Measurements from ENCODE around the gene RAX2.

RAX2 gene

GRCh38 chr19:3790941-3791340 lies 18.9 kb upstream of the RAX2 start:
- H3K79me2 ChIP-seq (ENCODE audit: insufficient read depth, low read depth) = no peaks in the 10 kb centered on the region
- H2AFZ ChIP-seq (ENCODE audit: low read depth) = no peak overlapping the region
- no peaks in the 10 kb centered on the region for H3K4me1 ChIP-seq (ENCODE audit: low read depth, poor library complexity, severe bottlenecking)
- no peak overlapping the region for H3K4me2 ChIP-seq
- H4K20me1 ChIP-seq (ENCODE audit: insufficient read depth) = no peaks in the 10 kb centered on the region
- H3K36me3 ChIP-seq (ENCODE audit: insufficient read depth) = no peaks in the 10 kb centered on the region
- H3K27me3 ChIP-seq (ENCODE audit: insufficient read depth, low read depth) = peaks cover 74% of the 10 kb centered on the region
- H3K9ac ChIP-seq = no peak overlapping the region
- TF ChIP-seq CTCF (conservative IDR thresholded peaks at IDR 0.05; ENCODE audit: low read depth, low read length) = no peak
- no peak overlapping the region for H3K4me3 ChIP-seq (IDR thresholded peaks at IDR 0.05; ENCODE audit: insufficient read depth, low read depth, low read length)
- H3K27ac ChIP-seq = no peak overlapping the region

DNA sequence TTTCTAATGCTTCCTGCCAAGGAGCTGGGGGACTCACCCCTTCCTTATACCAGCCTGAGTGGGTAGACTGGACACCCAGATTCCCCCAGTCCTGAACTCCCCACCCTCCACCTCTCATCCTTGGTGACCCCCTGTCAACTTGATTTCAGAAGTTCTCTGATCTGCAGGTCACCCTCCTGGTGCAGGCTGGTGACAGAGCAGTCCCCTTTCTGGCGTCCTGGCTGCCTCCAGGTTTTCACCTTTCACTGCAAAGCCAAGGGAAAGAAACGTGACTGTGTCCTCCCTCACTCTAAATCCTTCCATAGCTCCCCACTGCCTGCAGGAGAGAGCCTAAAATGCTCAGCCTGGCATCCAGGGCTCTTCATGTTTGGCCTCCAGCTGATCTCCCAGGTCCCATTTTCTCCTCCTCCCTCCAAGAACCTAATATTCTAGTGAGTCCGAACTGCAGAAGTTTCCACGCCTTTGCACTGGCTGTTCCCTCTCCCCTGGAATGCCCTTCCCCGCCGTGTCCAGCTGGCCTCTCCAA lies 18.2 kb upstream of the RAX2 start:
- no peak overlapping the region for H2AFZ ChIP-seq (ENCODE audit: low read depth)
- no peak overlapping the region for H3K9ac ChIP-seq
- H3K4me3 ChIP-seq (IDR thresholded peaks at IDR 0.05; ENCODE audit: insufficient read depth, low read depth, low read length) = no peak overlapping the region
- no peaks in the 10 kb centered on the region for H3K36me3 ChIP-seq (ENCODE audit: insufficient read depth)
- H4K20me1 ChIP-seq (ENCODE audit: insufficient read depth) = no peaks in the 10 kb centered on the region
- H3K4me2 ChIP-seq = no peak overlapping the region
- no peak overlapping the region for H3K27ac ChIP-seq
- no peaks in the 10 kb centered on the region for H3K4me1 ChIP-seq (ENCODE audit: low read depth, poor library complexity, severe bottlenecking)
- H3K79me2 ChIP-seq (ENCODE audit: insufficient read depth, low read depth) = no peaks in the 10 kb centered on the region
- no peak for TF ChIP-seq CTCF (conservative IDR thresholded peaks at IDR 0.05; ENCODE audit: low read depth, low read length)
- H3K27me3 ChIP-seq (ENCODE audit: insufficient read depth, low read depth) = peaks cover 72% of the 10 kb centered on the region

DNA sequence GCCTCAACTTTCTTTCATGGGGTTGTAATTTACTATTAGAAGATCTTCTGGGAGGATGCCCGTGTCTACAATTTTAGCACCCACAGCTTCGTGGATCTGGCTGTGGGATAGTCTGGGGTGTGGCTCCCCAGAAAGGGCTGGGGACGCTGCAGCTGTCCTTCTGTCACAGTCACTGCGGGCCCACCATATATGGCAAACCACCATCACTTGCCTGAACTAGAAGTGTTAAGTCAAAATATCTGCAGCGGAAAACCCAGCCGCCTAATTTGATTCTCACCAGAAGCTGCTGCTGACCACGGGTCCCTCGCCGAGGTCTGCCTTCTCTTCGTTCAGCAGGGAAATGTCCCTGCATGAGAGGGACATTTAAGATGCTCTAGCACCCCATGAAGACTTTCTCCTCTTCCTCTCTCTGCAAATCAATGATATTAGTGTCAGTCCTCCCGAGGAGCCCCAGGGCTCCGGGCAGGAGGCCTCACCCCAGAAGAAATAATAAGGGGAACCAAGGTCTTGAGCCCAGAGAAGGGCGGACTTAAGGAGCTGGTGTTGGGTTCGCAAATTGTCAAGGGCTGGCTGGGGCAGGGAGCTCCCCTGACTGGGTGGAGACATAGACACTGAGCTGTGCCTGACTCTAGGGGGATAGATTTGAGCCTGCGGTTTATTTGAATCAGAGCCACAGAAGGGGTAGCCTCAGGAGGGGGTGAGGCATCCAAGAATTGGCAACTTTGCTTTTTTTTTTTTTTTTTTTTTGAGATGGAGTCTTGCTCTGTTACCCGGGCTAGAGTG lies 17.2 kb upstream of the RAX2 start:
- Histone ChIP-seq H3K79me2 (ENCODE audit: insufficient read depth, low read depth) (no peaks in the 10 kb centered on the region), H3K4me2 (no peak overlapping the region), H3K9ac (no peak overlapping the region), H3K4me1 (ENCODE audit: low read depth, poor library complexity, severe bottlenecking) (no peaks in the 10 kb centered on the region), H3K27ac (no peak overlapping the region), H4K20me1 (ENCODE audit: insufficient read depth) (no peaks in the 10 kb centered on the region), H3K4me3 (IDR thresholded peaks at IDR 0.05; ENCODE audit: insufficient read depth, low read depth, low read length) (no peak overlapping the region), H2AFZ (ENCODE audit: low read depth) (no peak overlapping the region), H3K27me3 (ENCODE audit: insufficient read depth, low read depth) (peaks cover 73% of the 10 kb centered on the region), H3K36me3 (ENCODE audit: insufficient read depth) (no peaks in the 10 kb centered on the region)
- no peak for TF ChIP-seq CTCF (conservative IDR thresholded peaks at IDR 0.05; ENCODE audit: low read depth, low read length)

GRCh38 chr19:3785938-3786824 lies 14.2 kb upstream of the RAX2 start, which contains the start of gene MATK:
Gene MATK (minus strand): TSS chr19:3786381. CDS start chr19:3785135, 1,246 bp downstream.
- no peak for TF ChIP-seq CTCF (conservative IDR thresholded peaks at IDR 0.05; ENCODE audit: low read depth, low read length)
- Histone ChIP-seq H3K27ac (no peak within 1 kb of the TSS), H4K20me1 (ENCODE audit: insufficient read depth) (no peaks in the 10 kb centered on the region), H3K4me3 (IDR thresholded peaks at IDR 0.05; ENCODE audit: insufficient read depth, low read depth, low read length) (no peak within 1 kb of the TSS), H2AFZ (ENCODE audit: low read depth) (no peak within 1 kb of the TSS), H3K27me3 (ENCODE audit: insufficient read depth, low read depth) (peaks cover 65% of the 10 kb centered on the region), H3K4me2 (no peak within 1 kb of the TSS), H3K9ac (no peak within 1 kb of the TSS), H3K36me3 (ENCODE audit: insufficient read depth) (no peaks in the 10 kb centered on the region), H3K79me2 (ENCODE audit: insufficient read depth, low read depth) (no peaks in the 10 kb centered on the region), H3K4me1 (ENCODE audit: low read depth, poor library complexity, severe bottlenecking) (no peaks in the 10 kb centered on the region)
